Ascending aorta (tissue), 2 donors: ENCODE data around the gene MYO3B. TPM values are rescaled to one million over a fixed set of nuclear protein-coding genes. Genes with fewer than 3 reads are reported as not detected.

Source experiments
- DNase-seq, 2 donors: peaks; one replicate each; pipeline ENCODE4 v3.0.0-alpha.2; 2019; ENCODE audit warnings: low spot score in 2 of 2
- H3K27ac ChIP-seq, 2 donors: fragments of 200-600 bp; sonication (generic); one replicate each; pipeline ENCODE4 v1.5.1; 2016 to 2017; ENCODE audit warnings: mild to moderate bottlenecking in 1 of 2
- H3K27me3 ChIP-seq: fragments of 200-600 bp; sonication (generic); one replicate; pipeline ENCODE4 v1.5.1; 2017
- H3K36me3 ChIP-seq, 2 donors: fragments of 200-600 bp; sonication (generic); one replicate each; pipeline ENCODE4 v1.5.1; 2016
- H3K4me1 ChIP-seq, 2 donors: fragments of 200-600 bp; sonication (generic); one replicate each; pipeline ENCODE4 v1.5.1; 2016 to 2017; ENCODE audit warnings: mild to moderate bottlenecking in 1 of 2
- H3K4me3 ChIP-seq, 2 donors: fragments of 200-600 bp; sonication (generic); one replicate each; pipeline ENCODE4 v1.5.1; 2016 to 2017; ENCODE audit warnings: mild to moderate bottlenecking in 1 of 2
- H3K9me3 ChIP-seq, 2 donors: fragments of 200-600 bp; sonication (generic); one replicate each; pipeline ENCODE4 v1.5.1; 2016
- CTCF ChIP-seq, 3 experiments: fragments of 200-600 bp in 2 of 3; fragments of 450-650 bp in 1 of 3; sonication (generic) in 2 of 3; IDR thresholded peaks; one replicate each; pipeline ENCODE4 v1.5.1; 2016 to 2019; ENCODE audit warnings: antibody characterized with exemption in 3 of 3, mild to moderate bottlenecking in 1 of 3, moderate library complexity in 1 of 3
- intact Hi-C: fragments of 100-400 bp; cut with DNase I; formaldehyde crosslinking; loops from one replicate; pipeline ENCODE4 v1.15.1; 2023
- total RNA-seq: library from RNA; depleted of rRNA; stranded (reverse); fragments of >200 nt; gene quantifications from one replicate; pipeline ENCODE4 v1.1.0, GENCODE V29; 2016

MYO3B gene
- total RNA-seq, 1 donor from 2014 or later, result not detected

- Histone ChIP-seq H3K27me3 (no peaks in the 10 kb centered on the region), H3K9me3 (no peaks in the 10 kb centered on the region), H3K36me3 (no peaks in the 10 kb centered on the region), H3K4me3 (no peak overlapping the region), H3K27ac (no peak overlapping the region), H3K4me1 (peaks cover 0 to 8% of the 10 kb centered on the region in 2 donors)
- DNase-seq, result no peak
- intact Hi-C loops, result loop anchor here (5.0 kb wide), 1 partner anchor 48 kb away; no protein-coding TSS in a partner anchor
- TF ChIP-seq CTCF (IDR thresholded peaks at IDR 0.05), result no peak
These were observed 326.8 kb downstream of the MYO3B start for GRCh38 chr2:170504810-170505145.

DNA sequence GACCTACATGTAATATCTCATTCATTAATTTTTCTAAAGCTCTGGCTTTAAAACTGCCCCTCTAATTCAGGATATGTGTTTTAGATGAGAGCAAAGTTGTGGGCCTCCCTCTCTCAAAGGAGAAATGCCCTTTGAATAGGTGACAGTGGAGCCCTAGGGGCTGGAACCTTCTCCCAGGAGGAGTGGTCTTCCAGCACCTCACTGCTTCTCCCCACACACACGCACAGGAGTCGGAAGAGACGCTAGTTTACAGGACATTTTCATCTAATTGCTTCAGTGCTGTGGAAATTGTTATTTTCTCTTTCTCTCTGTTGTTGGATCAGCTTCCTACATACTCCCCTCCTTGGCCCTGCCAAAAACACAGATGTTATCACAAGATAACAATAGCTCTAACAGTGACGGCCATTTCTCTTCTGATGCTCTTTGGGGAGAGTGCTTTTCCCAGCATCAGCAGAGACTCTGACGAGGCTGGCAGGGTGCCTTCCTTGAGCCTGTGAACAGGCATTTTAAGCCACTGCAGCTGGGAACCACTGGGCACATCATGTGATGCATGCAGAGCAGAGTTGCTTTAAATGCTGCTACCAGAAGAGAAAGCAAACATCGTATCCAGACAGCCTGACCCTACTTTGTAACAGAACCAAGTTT, 327.8 kb downstream of the MYO3B start:
- no peak for TF ChIP-seq CTCF (IDR thresholded peaks at IDR 0.05)
- H3K27ac ChIP-seq, result peak overlapping the region; percentile 56 to 72
- H3K4me3 ChIP-seq, result peak overlapping the region in 1 of 2 donors; percentile 21
- intact Hi-C loops, result loop anchor here (5.0 kb wide), 1 partner anchor 47 kb away; no protein-coding TSS in a partner anchor
- H3K36me3 ChIP-seq, result no peaks in the 10 kb centered on the region
- no peaks in the 10 kb centered on the region for H3K9me3 ChIP-seq
- peak in 1 of 2 donors; percentile 73 for DNase-seq
- H3K27me3 ChIP-seq, result no peaks in the 10 kb centered on the region
- H3K4me1 ChIP-seq, result peaks cover 0 to 8% of the 10 kb centered on the region in 2 donors

- DNase-seq, result no peak
- no peak overlapping the region for H3K27ac ChIP-seq
- intact Hi-C loops, result loop anchor here (5.0 kb wide), 1 partner anchor 43 kb away; no protein-coding TSS in a partner anchor
- no peaks in the 10 kb centered on the region for H3K27me3 ChIP-seq
- no peak overlapping the region for H3K4me3 ChIP-seq
- H3K36me3 ChIP-seq, result no peaks in the 10 kb centered on the region
- TF ChIP-seq CTCF (IDR thresholded peaks at IDR 0.05), result no peak
- no peaks in the 10 kb centered on the region for H3K9me3 ChIP-seq
- peaks cover 0 to 13% of the 10 kb centered on the region in 2 donors for H3K4me1 ChIP-seq
These were observed 331.7 kb downstream of the MYO3B start for GRCh38 chr2:170509452-170510193.

GRCh38 chr2:170512266-170512665, 334.3 kb downstream of the MYO3B start:
- TF ChIP-seq CTCF (IDR thresholded peaks at IDR 0.05), result no peak
- DNase-seq, result no peak
- no peaks in the 10 kb centered on the region for H3K9me3 ChIP-seq
- intact Hi-C loops, result no loop called here
- no peaks in the 10 kb centered on the region for H3K36me3 ChIP-seq
- no peaks in the 10 kb centered on the region for H3K27me3 ChIP-seq
- H3K4me1 ChIP-seq, result peaks cover 0 to 5% of the 10 kb centered on the region in 2 donors
- no peak overlapping the region for H3K4me3 ChIP-seq
- no peak overlapping the region for H3K27ac ChIP-seq

DNA sequence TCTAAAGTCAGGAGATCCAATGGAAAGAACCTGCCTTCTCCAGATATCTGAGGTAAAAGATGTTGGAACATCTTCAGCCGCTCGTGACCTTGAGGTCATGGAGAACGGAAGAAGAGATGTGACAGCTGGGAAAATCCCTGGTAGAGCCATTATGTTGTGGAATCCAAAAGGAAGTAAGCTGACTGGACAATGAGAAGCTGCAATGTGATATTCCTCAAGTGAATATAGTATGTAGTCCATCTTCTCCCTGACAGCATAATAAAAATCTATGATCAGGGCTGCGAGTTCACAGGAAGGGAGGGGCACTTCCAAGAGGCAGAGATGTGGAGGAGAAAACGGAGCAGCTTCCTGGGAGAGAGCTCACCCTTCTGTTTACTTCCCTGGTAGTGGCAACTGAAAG, 336.2 kb downstream of the MYO3B start:
- DNase-seq, result no peak
- no peak overlapping the region for H3K27ac ChIP-seq
- no peak overlapping the region for H3K4me3 ChIP-seq
- no peaks in the 10 kb centered on the region for H3K9me3 ChIP-seq
- intact Hi-C loops, result no loop called here
- H3K36me3 ChIP-seq, result no peaks in the 10 kb centered on the region
- no peak for TF ChIP-seq CTCF (IDR thresholded peaks at IDR 0.05)
- peaks cover 0 to 5% of the 10 kb centered on the region in 2 donors for H3K4me1 ChIP-seq
- no peaks in the 10 kb centered on the region for H3K27me3 ChIP-seq
